ENCODE results near the gene SH3RF3. TPM values are rescaled to one million over a fixed set of nuclear protein-coding genes. Genes with fewer than 3 reads are reported as not detected.

SH3RF3 gene
- total RNA-seq, 1 experiment from 2014 or later: 4.9 TPM

GRCh38 chr2:109244750-109245382, 115.9 kb downstream of the SH3RF3 start:
- no TSS peak for BruUV-seq (replicated peaks)
- Histone ChIP-seq H3K27ac (ENCODE audit: low read length) (no peak overlapping the region), H3K4me1 (ENCODE audit: control insufficient read depth, insufficient read depth, low read length) (no peaks in the 10 kb centered on the region), H3K36me3 (ENCODE audit: control insufficient read depth, insufficient read depth, low read length) (no peaks in the 10 kb centered on the region), H3K9me3 (ENCODE audit: control insufficient read depth, insufficient read depth, low read depth, low read length) (no peaks in the 10 kb centered on the region), H3K4me3 (ENCODE audit: low read depth in 2 of 2, low read length in 2 of 2) (no peak overlapping the region), H3K27me3 (ENCODE audit: control insufficient read depth, insufficient read depth, low read length) (no peaks in the 10 kb centered on the region)
- no peak for ATAC-seq
- intact Hi-C loops (cut with micrococcal nuclease; ENCODE audit: unreplicated experiment): no loop called here
- ChIA-PET CTCF (no interaction called here), POLR2A (no interaction called here)
- no peak for DNase-seq (ENCODE audit: low read depth, low spot score)
- TF ChIP-seq CTCF (IDR thresholded peaks at IDR 0.05): no peak
- no peak for TF ChIP-seq TCF7L2 (IDR thresholded peaks at IDR 0.05; ENCODE audit: low read depth, low read length)
- no peak for TF ChIP-seq SIN3A (IDR thresholded peaks at IDR 0.05; ENCODE audit: borderline replicate concordance, insufficient read depth, low read depth, low read length)
- TF ChIP-seq, protein P1, sequence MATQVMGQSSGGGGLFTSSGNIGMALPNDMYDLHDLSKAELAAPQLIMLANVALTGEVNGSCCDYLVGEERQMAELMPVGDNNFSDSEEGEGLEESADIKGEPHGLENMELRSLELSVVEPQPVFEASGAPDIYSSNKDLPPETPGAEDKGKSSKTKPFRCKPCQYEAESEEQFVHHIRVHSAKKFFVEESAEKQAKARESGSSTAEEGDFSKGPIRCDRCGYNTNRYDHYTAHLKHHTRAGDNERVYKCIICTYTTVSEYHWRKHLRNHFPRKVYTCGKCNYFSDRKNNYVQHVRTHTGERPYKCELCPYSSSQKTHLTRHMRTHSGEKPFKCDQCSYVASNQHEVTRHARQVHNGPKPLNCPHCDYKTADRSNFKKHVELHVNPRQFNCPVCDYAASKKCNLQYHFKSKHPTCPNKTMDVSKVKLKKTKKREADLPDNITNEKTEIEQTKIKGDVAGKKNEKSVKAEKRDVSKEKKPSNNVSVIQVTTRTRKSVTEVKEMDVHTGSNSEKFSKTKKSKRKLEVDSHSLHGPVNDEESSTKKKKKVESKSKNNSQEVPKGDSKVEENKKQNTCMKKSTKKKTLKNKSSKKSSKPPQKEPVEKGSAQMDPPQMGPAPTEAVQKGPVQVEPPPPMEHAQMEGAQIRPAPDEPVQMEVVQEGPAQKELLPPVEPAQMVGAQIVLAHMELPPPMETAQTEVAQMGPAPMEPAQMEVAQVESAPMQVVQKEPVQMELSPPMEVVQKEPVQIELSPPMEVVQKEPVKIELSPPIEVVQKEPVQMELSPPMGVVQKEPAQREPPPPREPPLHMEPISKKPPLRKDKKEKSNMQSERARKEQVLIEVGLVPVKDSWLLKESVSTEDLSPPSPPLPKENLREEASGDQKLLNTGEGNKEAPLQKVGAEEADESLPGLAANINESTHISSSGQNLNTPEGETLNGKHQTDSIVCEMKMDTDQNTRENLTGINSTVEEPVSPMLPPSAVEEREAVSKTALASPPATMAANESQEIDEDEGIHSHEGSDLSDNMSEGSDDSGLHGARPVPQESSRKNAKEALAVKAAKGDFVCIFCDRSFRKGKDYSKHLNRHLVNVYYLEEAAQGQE (IDR thresholded peaks at IDR 0.05; ENCODE audit: insufficient read depth in 1 of 2, low read depth in 2 of 2, low read length in 1 of 2): no peak
- TF ChIP-seq POLR2AphosphoS5 (IDR thresholded peaks at IDR 0.05; ENCODE audit: low read depth, low read length): no peak
- in situ Hi-C loops (cut with HindIII; ENCODE audit: low pct_unique_long_range_greater_than_20kb, low sequenced_read_pairs): no loop called here

DNA sequence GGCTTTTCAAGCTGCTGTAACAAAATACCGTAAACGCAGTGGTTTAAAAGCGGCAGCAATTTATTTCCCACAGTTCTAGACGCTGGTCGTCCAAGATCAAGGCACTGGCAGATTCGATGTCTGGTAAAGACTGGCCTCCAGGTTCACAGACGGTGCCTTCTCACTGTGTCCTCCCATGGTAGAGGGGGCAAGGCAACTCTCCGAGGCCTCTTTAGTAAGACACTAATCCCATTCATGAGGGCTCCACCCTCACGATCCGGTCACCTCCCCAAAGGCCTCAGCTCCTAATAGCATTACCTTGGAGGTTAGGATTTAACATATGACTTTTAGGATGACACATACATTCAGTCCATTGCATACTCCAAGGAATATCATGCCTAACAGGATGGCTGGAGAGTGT, 117.2 kb downstream of the SH3RF3 start:
- intact Hi-C loops (cut with micrococcal nuclease; ENCODE audit: unreplicated experiment) (no loop called here), in situ Hi-C loops (cut with HindIII; ENCODE audit: low pct_unique_long_range_greater_than_20kb, low sequenced_read_pairs) (no loop called here)
- TF ChIP-seq POLR2AphosphoS5 (IDR thresholded peaks at IDR 0.05; ENCODE audit: low read depth, low read length) (no peak), CTCF (IDR thresholded peaks at IDR 0.05) (no peak), TCF7L2 (IDR thresholded peaks at IDR 0.05; ENCODE audit: low read depth, low read length) (no peak), SIN3A (IDR thresholded peaks at IDR 0.05; ENCODE audit: borderline replicate concordance, insufficient read depth, low read depth, low read length) (no peak)
- TF ChIP-seq, protein P1 (IDR thresholded peaks at IDR 0.05; ENCODE audit: insufficient read depth in 1 of 2, low read depth in 2 of 2, low read length in 1 of 2): no peak
- Histone ChIP-seq H3K27ac (ENCODE audit: low read length) (no peak overlapping the region), H3K27me3 (ENCODE audit: control insufficient read depth, insufficient read depth, low read length) (no peaks in the 10 kb centered on the region), H3K4me3 (ENCODE audit: low read depth in 2 of 2, low read length in 2 of 2) (no peak overlapping the region), H3K4me1 (ENCODE audit: control insufficient read depth, insufficient read depth, low read length) (no peaks in the 10 kb centered on the region), H3K36me3 (ENCODE audit: control insufficient read depth, insufficient read depth, low read length) (no peaks in the 10 kb centered on the region), H3K9me3 (ENCODE audit: control insufficient read depth, insufficient read depth, low read depth, low read length) (no peaks in the 10 kb centered on the region)
- no TSS peak for BruUV-seq (replicated peaks)
- CTCF ChIA-PET: no interaction called here
- POLR2A ChIA-PET: no interaction called here
- ATAC-seq: no peak
- DNase-seq (ENCODE audit: low read depth, low spot score): no peak

All from Panc1 (cell line).